GM21447 (cell line): ENCODE results near the gene CHODL.

Source experiments
- ATAC-seq: cut with Tn5 transposase; IDR thresholded peaks from one replicate; pipeline ENCODE4 v1.9.1; 2021; ENCODE audit not compliant: unreplicated experiment

Gene CHODL, protein sequence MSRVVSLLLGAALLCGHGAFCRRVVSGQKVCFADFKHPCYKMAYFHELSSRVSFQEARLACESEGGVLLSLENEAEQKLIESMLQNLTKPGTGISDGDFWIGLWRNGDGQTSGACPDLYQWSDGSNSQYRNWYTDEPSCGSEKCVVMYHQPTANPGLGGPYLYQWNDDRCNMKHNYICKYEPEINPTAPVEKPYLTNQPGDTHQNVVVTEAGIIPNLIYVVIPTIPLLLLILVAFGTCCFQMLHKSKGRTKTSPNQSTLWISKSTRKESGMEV

DNA sequence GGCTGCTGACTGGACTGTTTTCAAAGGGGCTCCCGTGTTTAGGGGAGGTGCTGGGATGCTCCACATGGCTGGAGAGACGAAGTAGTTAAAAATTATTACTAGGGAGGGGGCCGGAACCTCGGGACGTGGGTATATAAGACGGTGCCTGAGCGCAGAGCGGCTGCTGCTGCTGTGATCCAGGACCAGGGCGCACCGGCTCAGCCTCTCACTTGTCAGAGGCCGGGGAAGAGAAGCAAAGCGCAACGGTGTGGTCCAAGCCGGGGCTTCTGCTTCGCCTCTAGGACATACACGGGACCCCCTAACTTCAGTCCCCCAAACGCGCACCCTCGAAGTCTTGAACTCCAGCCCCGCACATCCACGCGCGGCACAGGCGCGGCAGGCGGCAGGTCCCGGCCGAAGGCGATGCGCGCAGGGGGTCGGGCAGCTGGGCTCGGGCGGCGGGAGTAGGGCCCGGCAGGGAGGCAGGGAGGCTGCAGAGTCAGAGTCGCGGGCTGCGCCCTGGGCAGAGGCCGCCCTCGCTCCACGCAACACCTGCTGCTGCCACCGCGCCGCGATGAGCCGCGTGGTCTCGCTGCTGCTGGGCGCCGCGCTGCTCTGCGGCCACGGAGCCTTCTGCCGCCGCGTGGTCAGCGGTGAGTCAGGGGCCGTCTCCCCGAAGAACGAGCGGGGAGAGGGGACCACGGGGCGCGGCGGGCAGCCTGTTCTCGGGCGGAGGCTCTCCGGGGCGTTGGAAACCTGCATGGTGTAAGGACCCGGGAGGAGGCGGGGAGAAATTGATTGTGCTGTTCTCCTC, at the start of gene CHODL:
Gene CHODL (plus strand): TSS at position 163 of the 793 bp plus-strand sequence. CDS start 391 bp downstream, at position 554.
- ATAC-seq: no peak

DNA sequence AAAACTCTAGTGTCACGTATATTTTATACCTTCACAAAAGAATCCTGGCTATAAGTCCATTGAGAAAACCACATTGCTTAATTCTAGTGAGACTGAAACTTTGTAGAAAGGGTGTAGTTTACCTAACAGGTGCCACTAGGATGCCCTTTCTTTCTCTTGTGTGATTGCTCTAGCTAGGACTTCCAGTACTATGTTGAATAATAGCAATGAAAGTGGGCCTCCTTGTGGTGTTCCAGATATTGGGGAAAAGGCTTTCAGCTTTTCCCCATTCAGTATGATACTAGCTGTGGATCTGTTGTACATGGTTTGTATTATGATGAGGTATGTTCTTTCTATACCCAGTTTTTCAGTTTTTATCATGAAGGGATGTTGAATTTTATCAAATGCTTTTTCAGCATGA, 39.7 kb upstream of the CHODL start:
- no peak for ATAC-seq

DNA sequence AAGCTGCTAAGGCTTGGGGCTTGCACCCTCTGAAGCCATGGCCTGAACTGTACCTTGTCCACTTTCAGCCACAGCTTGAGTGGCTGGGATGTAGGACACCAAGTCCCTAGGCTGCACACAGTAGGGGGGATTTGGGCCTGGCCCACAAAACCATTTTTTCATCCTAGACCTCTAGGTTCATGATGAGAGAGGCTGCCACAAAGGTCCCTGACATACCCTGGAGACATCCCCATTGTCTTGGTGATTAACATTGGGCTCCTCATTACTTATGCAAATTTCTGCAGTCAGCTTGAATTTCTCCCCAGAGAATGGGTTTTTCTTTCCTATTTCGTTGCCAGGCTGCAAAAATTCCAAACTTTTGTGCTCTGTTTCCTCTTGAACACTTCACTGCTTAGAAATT, 26.3 kb upstream of the CHODL start:
- no peak for ATAC-seq

DNA sequence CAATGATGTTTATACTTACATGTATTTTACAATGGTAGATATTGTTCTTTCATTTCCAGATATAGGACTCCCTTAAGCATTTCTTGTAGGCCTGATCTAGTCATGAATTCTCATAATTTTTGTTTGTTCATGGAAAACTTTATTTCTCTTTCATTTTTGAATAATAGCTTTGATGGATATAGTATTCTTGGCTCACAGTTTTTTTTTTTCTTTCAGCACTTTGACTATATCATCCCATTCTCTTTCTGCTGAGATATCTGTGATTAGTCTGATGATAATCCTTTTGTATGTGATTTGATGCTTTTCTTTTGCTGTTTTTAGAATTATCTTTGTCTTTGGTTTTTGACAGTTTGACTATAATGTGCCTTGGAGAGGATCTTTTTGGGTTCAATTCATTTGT, 24.1 kb upstream of the CHODL start:
- ATAC-seq: no peak

DNA sequence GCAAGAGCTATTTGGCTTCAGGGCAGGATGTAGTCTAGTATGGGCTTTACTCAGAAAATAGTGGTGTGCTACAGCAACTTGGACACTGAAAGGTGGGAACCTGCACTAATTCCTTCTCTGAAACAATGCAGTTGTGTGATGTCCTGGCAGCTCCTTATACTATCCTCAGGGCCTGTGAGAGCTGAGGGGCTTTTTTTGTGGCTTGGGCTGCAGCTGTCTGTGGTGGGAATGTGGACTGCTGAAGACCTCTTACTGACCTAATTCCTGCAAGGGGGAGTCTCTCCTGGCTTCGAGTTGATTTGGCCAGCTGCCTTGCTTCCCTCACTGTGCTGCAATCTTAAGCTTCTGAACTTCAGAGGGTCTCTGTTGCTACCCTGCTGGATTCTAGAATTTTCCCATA, 22.3 kb upstream of the CHODL start:
- ATAC-seq: no peak

DNA sequence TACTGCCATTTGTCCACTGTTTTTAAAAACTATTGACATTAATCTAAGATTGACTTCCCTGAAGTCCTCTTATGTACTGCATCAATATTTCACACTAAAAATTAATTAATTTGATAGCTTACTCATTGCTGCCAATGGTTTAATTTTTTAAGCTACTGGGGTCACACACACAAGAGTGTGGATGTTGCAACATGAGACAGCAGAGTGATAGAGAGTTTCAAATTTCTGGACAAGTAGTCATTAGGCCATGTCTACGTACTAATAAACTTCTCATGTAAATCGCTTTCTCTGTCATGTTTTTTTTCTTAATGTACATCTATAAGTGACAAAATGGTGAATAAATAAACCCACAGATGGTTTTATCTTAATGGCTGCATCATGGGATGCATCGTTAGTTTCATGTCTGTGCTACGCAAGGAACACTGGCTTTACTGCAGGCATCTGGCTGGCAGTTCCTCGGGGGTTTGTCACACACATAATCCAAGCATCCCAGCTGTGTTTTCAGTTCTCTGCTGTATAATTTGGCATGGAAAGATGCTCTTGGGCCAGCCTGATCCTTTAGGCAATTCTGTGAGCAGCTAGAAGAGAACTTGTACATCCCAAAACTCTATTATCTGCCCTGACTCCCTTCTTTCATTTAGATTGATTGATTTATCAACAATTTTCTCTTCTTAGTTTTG, 16.4 kb upstream of the CHODL start:
- ATAC-seq: no peak

DNA sequence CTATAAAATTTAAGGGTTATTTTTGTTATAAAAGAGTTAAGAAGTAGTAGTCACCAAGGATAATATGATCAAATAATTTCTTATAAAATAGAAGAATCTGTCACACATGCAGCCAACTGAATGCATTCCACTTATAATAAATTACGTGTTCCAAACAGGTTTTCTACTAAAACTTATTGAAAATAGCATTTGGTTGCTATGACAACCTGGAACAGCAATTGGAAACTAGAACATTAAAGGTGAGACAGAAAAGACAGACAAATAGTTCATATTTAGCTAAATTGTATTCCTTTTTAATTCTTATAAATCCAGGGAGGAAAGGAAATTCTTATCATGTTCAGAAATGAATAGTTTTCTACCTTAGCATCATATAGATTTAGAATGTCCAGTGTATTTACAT, 9.1 kb upstream of the CHODL start:
- no peak for ATAC-seq

DNA sequence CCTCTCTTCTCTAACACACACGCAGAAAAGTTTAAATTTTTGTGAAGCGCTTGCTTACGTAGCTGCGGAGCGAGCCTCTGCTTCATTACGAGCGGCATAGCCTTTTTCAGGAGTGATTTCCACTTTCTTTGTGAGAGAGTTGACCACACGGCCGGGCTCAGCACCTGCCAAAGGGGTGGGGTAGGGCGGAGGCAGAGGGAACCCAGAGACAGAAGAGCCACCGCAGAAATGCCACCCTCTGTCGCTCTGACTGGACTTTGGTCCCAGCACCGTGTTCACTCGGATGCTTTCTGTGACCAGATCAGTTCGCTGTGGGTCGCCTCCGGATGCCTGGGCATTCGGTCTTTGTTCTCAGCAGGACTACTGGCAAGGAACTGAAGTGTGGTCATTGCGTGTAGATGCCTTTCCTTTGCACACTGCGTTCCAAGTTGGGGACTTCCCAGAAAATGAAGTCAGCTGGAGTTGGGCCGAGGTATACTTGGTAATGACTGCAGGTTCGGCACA, 883 bp downstream of the CHODL start:
- ATAC-seq: no peak

DNA sequence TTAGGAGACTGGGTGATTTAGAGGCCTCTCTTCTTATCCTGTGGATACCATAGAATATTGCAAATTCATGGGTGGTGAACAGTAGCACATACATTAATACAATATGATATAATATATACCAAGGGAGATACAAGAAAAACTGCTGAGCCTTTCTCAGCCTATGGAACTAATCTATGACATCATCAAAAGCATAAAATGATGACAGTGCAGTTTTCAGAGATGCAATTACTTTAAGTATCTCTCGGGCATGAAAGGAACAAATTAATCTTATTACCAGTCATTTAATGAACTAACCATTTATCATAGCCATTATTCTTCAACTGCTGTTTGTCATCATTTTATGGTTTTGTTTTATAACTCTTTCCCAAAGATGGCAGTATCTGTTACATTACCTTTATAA, 3.5 kb downstream of the CHODL start:
- ATAC-seq: no peak

DNA sequence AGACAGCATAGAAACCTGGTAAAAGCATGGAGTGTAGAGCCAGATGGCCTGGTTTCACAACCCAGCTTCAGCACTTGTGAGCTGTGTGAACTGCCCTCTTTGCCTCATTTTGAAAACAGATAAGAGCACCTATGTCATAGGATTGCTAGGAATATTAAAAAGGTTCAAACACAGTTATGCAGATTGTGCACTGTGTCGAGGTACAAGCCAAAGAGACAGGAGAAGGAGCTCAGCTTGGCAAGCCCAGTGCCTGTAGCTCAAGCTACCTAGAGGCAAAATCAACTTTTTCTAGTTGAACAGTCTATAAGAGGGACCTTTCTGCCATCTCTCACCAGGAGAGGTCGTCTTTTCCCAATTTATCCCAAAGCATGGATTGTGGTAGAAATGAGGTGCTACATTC, 5.0 kb downstream of the CHODL start:
- ATAC-seq: no peak

DNA sequence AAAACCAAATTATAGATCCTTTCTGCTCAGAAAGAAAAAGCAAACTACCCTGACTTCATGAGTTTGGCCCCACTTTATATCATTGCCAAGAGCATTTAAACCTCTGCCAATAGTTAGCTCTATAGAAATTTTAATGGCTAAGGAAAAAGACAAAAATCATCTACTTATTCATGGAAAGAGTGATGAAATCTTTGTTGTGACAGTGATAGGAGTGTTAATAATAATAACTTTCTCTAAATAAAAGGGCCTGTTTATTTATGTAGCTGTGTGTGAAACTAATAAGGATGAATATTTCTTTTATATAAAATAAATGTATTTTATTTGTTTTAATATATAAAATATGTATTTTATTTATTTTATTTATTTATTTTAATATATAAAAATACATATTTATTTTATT, 6.4 kb downstream of the CHODL start:
- ATAC-seq: no peak

DNA sequence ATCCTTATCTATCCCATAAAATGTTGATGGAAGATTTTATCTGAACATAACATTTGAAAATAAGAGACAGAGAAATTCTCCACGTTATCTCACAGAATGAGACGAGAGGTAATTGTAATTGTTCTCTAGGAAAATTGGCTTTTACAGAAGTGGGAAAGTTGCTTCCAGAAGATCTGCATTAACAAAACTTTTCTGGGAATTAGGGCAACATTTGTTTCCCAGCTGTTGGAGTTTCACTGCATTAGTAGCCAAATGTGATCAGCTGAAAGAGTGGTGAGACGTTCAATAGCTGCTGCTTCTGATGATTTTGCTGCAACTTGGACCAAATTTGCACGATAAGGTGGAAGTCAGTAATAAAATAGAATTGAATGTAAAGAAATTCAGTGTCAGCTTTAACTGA, 7.6 kb downstream of the CHODL start:
- ATAC-seq: no peak

DNA sequence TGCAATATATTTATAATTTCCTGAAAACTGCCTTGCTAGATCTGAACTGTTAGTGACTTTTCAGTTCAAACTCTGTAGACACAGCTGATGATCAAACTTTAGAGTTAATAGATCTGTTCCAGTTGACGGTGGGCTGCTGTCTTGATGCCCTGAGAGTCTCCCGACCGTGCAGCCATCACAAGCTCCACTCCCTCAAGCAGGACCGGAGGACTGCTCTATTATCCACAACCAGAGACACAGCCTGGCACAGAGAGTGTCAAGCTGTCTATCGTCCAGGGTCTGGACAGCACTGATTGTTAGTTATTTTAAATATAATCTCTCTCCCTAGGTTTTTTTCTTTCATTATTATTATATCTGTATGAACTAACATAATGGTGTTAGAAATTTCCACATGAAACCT, 8.0 kb downstream of the CHODL start:
- ATAC-seq: no peak

DNA sequence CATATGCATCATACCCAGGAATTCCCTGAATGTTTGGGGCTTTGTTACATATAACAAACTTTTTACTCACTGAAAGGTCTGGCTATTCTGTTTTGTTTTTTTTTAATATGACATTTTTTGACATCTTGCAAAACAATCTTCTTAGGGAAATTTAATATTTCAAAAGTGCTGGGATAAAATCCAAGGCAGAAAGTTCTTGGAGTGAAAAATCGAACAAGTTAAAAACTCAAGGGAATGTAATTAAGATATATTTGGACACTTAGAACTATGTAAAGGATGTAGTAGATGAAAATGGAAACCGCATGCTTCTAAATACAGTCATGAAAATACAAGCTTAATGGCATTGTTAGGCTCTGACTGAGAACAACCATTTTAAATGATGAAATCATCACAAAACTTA, 8.6 kb downstream of the CHODL start:
- ATAC-seq: no peak

DNA sequence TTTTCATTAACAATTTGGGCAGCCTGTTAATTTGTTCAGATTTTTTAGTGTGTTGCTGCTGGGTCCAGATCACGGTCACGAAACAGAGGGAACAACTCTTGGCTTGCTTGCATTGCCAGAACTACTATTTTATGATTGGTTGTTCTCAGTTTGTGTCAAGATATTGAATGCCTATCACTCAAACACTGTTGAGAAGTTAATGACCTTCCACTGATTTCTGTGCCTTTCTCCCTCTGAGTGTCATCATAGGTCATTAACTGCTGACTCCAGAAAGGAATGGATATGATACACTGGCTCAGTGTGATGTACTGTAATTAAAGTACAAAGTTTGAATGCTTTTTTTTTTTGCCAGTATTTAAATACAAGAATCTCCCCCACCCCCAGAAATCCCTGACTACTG, 9.2 kb downstream of the CHODL start:
- ATAC-seq: no peak

DNA sequence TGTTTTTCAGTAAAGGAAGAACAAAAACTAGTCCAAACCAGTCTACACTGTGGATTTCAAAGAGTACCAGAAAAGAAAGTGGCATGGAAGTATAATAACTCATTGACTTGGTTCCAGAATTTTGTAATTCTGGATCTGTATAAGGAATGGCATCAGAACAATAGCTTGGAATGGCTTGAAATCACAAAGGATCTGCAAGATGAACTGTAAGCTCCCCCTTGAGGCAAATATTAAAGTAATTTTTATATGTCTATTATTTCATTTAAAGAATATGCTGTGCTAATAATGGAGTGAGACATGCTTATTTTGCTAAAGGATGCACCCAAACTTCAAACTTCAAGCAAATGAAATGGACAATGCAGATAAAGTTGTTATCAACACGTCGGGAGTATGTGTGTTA, 21.3 kb downstream of the CHODL start:
- no peak for ATAC-seq

DNA sequence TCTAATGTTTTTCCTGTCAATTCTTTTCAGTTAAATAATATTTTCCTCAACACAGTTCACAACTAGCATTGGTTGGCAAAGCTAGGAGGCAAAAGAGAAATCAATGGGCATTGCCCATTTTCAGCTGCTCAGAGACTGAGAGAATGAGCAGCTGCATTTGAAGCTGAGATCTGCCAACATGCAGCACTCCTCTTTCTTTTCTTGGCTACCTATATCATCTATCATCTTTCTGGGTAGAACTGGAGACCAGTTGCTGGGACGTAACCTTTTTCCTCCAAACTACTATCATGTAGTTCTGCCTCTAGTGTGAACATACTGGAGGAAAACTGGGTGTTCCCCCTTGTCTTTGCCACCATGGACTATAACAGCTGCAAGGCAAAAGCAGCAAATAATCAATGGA, 22.9 kb downstream of the CHODL start:
- no peak for ATAC-seq

DNA sequence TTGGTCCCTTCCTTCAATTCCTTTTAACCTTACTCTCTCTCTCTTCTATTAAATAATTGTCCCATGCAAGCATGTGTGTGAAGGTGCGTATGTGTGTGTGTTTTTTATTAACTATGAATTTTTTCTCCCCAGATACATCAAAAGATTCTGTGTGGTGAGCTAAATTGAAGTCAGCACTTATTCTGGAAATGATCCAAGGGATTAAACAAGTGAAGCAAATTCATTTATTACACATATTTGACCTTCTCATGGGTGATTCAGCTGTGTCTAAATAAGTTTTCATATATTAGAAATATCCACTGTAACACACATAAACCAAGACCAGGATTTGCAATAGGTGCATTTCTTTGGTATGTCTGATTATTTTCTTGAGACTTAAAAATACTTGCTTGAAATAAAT, 24.3 kb downstream of the CHODL start:
- ATAC-seq: no peak

DNA sequence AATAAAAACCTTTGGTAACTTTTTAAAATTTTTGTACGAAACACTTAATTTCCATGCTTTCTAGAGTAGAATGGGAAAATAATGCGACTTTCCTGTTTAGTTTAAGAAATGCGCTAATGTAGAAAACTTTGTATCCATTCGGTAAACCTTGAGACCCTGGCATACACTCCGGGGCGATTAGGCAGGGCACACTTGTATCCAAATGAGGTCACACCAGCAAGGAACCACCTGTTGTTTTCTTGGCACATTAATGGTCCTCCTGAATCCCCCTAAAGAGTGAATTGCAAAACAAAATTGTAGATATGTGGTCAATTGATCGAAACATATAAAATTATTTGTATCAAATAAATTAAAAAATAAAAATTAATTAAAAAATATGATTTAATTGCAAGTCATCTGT, 25.2 kb downstream of the CHODL start:
- ATAC-seq: no peak

DNA sequence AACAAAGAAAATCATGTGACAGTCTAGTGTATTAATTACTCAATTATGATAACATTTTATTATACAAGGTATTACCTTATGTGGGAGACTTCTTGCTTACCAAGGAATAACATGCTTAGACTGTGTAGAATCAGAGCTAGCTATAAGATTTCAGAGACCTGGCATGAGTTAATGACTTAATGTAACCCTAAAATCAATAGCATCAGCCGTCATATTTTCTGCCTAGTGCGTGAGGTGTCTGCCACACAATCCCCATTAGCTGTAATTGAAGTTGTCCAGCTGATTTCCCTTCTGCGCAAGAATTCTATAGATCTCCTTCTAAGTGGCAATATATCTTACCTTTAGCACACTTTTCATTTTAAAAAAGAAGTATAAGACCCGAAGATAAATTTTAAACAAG, 28.8 kb downstream of the CHODL start:
- ATAC-seq: no peak

DNA sequence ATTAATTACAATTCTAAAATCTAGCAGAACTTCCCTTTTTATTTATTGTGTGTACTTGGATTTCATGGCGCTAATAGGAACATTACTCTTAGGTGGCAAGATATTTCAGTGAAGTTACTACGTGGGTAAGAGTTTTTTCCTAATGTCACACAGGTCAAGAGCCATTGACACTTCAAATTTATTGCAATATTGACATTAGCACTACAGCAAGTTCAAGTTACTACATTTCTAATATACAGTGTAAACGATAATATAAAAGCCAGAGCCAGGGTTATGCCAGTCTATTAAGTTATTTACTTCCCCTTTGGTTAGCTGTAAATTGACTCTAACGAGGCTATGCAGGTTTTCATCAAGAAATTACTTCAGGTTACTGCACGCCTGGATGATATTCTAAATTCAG, 29.7 kb downstream of the CHODL start:
- ATAC-seq: no peak

DNA sequence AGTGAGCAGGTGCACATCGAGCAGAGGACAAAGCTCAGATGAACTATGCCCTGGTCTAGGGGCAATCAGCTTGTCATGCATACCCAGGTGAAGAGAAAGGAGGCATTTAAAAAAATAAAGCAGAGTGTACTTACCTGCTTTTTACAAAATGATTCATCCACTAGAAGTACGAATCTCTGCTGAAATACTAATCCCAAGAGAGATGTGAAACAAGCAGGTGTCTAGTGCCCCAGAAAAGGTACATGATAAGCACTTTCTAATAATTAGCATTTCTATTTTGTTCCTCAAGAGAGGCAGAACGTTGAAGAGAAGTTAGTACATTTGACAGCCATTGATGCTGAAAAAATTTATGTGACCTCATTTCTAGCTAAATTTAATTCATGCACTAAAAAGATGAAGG, 31.1 kb downstream of the CHODL start:
- no peak for ATAC-seq
